ENCODE measurements around the gene RPTOR. TPM values are rescaled to one million over a fixed set of nuclear protein-coding genes. Genes with fewer than 3 reads are reported as not detected.

Gene RPTOR
- total RNA-seq, 1 experiment from 2014 or later: 58.0 TPM

- ChIA-PET POLR2A (interaction anchor here (0.7 kb wide), 1 partner anchor 52 kb away, joined by 3 read pairs; no protein-coding TSS in a partner anchor), CTCF (no interaction called here)
- Histone ChIP-seq H3K27me3 (ENCODE audit: control insufficient read depth, insufficient read depth, low read length) (no peaks in the 10 kb centered on the region), H3K36me3 (ENCODE audit: control insufficient read depth, insufficient read depth, low read length) (no peaks in the 10 kb centered on the region), H3K27ac (ENCODE audit: low read length) (no peak overlapping the region), H3K4me1 (ENCODE audit: control insufficient read depth, insufficient read depth, low read length) (no peaks in the 10 kb centered on the region), H3K4me3 (ENCODE audit: low read depth in 2 of 2, low read length in 2 of 2) (no peak overlapping the region), H3K9me3 (ENCODE audit: control insufficient read depth, insufficient read depth, low read depth, low read length) (no peaks in the 10 kb centered on the region)
- intact Hi-C loops (cut with micrococcal nuclease; ENCODE audit: unreplicated experiment) (no loop called here), in situ Hi-C loops (cut with HindIII; ENCODE audit: low pct_unique_long_range_greater_than_20kb, low sequenced_read_pairs) (no loop called here)
- no peak for ATAC-seq
- TF ChIP-seq, protein P1, sequence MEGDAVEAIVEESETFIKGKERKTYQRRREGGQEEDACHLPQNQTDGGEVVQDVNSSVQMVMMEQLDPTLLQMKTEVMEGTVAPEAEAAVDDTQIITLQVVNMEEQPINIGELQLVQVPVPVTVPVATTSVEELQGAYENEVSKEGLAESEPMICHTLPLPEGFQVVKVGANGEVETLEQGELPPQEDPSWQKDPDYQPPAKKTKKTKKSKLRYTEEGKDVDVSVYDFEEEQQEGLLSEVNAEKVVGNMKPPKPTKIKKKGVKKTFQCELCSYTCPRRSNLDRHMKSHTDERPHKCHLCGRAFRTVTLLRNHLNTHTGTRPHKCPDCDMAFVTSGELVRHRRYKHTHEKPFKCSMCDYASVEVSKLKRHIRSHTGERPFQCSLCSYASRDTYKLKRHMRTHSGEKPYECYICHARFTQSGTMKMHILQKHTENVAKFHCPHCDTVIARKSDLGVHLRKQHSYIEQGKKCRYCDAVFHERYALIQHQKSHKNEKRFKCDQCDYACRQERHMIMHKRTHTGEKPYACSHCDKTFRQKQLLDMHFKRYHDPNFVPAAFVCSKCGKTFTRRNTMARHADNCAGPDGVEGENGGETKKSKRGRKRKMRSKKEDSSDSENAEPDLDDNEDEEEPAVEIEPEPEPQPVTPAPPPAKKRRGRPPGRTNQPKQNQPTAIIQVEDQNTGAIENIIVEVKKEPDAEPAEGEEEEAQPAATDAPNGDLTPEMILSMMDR (IDR thresholded peaks at IDR 0.05): no peak
- TF ChIP-seq TCF7L2 (IDR thresholded peaks at IDR 0.05; ENCODE audit: low read depth, low read length): no peak
- no peak for TF ChIP-seq SIN3A (IDR thresholded peaks at IDR 0.05; ENCODE audit: borderline replicate concordance, insufficient read depth, low read depth, low read length)
- no peak for TF ChIP-seq POLR2AphosphoS5 (IDR thresholded peaks at IDR 0.05; ENCODE audit: low read depth, low read length)
- TF ChIP-seq, protein P2, sequence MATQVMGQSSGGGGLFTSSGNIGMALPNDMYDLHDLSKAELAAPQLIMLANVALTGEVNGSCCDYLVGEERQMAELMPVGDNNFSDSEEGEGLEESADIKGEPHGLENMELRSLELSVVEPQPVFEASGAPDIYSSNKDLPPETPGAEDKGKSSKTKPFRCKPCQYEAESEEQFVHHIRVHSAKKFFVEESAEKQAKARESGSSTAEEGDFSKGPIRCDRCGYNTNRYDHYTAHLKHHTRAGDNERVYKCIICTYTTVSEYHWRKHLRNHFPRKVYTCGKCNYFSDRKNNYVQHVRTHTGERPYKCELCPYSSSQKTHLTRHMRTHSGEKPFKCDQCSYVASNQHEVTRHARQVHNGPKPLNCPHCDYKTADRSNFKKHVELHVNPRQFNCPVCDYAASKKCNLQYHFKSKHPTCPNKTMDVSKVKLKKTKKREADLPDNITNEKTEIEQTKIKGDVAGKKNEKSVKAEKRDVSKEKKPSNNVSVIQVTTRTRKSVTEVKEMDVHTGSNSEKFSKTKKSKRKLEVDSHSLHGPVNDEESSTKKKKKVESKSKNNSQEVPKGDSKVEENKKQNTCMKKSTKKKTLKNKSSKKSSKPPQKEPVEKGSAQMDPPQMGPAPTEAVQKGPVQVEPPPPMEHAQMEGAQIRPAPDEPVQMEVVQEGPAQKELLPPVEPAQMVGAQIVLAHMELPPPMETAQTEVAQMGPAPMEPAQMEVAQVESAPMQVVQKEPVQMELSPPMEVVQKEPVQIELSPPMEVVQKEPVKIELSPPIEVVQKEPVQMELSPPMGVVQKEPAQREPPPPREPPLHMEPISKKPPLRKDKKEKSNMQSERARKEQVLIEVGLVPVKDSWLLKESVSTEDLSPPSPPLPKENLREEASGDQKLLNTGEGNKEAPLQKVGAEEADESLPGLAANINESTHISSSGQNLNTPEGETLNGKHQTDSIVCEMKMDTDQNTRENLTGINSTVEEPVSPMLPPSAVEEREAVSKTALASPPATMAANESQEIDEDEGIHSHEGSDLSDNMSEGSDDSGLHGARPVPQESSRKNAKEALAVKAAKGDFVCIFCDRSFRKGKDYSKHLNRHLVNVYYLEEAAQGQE (IDR thresholded peaks at IDR 0.05; ENCODE audit: insufficient read depth in 1 of 2, low read depth in 2 of 2, low read length in 1 of 2): no peak
- BruUV-seq (replicated peaks): TSS peak; percentile 65
- DNase-seq (ENCODE audit: low read depth, low spot score): no peak
Observed at GRCh38 chr17:80955671-80956280, 411.1 kb downstream of the RPTOR start.

GRCh38 chr17:80956321-80957190 lies 411.9 kb downstream of the RPTOR start:
- H3K9me3 ChIP-seq (ENCODE audit: control insufficient read depth, insufficient read depth, low read depth, low read length): no peaks in the 10 kb centered on the region
- H3K4me3 ChIP-seq (ENCODE audit: low read depth in 2 of 2, low read length in 2 of 2): no peak overlapping the region
- intact Hi-C loops (cut with micrococcal nuclease; ENCODE audit: unreplicated experiment) (no loop called here), in situ Hi-C loops (cut with HindIII; ENCODE audit: low pct_unique_long_range_greater_than_20kb, low sequenced_read_pairs) (no loop called here)
- CTCF ChIA-PET: interaction anchor here (0.6 kb wide), 1 partner anchor 183 kb away, joined by 7 read pairs; no protein-coding TSS in a partner anchor
- no peaks in the 10 kb centered on the region for H3K27me3 ChIP-seq (ENCODE audit: control insufficient read depth, insufficient read depth, low read length)
- H3K36me3 ChIP-seq (ENCODE audit: control insufficient read depth, insufficient read depth, low read length): no peaks in the 10 kb centered on the region
- H3K4me1 ChIP-seq (ENCODE audit: control insufficient read depth, insufficient read depth, low read length): no peaks in the 10 kb centered on the region
- POLR2A ChIA-PET: no interaction called here
- no peak for ATAC-seq
- TF ChIP-seq TCF7L2 (IDR thresholded peaks at IDR 0.05; ENCODE audit: low read depth, low read length): no peak
- TF ChIP-seq, protein P2 (IDR thresholded peaks at IDR 0.05; ENCODE audit: insufficient read depth in 1 of 2, low read depth in 2 of 2, low read length in 1 of 2): no peak
- TF ChIP-seq, protein P1 (IDR thresholded peaks at IDR 0.05): no peak
- no peak for TF ChIP-seq POLR2AphosphoS5 (IDR thresholded peaks at IDR 0.05; ENCODE audit: low read depth, low read length)
- no peak for TF ChIP-seq SIN3A (IDR thresholded peaks at IDR 0.05; ENCODE audit: borderline replicate concordance, insufficient read depth, low read depth, low read length)
- no peak for DNase-seq (ENCODE audit: low read depth, low spot score)
- BruUV-seq (replicated peaks): no TSS peak
- H3K27ac ChIP-seq (ENCODE audit: low read length): no peak overlapping the region
